Panc1 (cell line): Measurements from ENCODE around the gene BCKDHA. TPM values are rescaled to one million over a fixed set of nuclear protein-coding genes. Genes with fewer than 3 reads are reported as not detected.
A peak's percentile ranks its signal among the peaks of the same experiment; 100 is the strongest.

Source experiments
- ATAC-seq: fragments of 200-7000 bp; cut with Tn5 transposase; 2 replicates; pipeline ENCODE4 v1.9.1; 2020; ENCODE audit warnings: mild to moderate bottlenecking, moderate library complexity
- BruUV-seq: library from RNA; stranded (reverse); fragments of 400-500 nt; replicated peaks from 2 replicates; lab custom pipeline; 2021; lab: Mats Ljungman, UMichigan
- CTCF ChIA-PET: fragments of 300-600 bp; sonication (Branson Sonifier 250); formaldehyde crosslinking; loops from one replicate; lab custom pipeline; 2022; ENCODE audit warnings: antibody characterized with exemption; lab: Charles Lee
- POLR2A ChIA-PET: fragments of 300-600 bp; sonication (Branson Sonifier 250); formaldehyde crosslinking; loops from one replicate; lab custom pipeline; 2022; ENCODE audit warnings: antibody characterized with exemption; lab: Charles Lee
- DNase-seq: peaks from one replicate; pipeline ENCODE4 v3.0.0-alpha.2; 2010; ENCODE audit warnings: low read depth, low spot score
- H3K27ac ChIP-seq: 2 replicates; pipeline ENCODE4 v1.5.1; 2011; ENCODE audit warnings: mild to moderate bottlenecking, low read length, inconsistent platforms
- H3K27me3 ChIP-seq: fragments of 200-500 bp; sonication (Bioruptor generic); 2 replicates; pipeline ENCODE4 v1.6.0; 2014; ENCODE audit warnings: low read length, inconsistent platforms; ENCODE audit not compliant: control insufficient read depth, insufficient read depth
- H3K36me3 ChIP-seq: fragments of 200-500 bp; sonication (Bioruptor generic); 2 replicates; pipeline ENCODE4 v1.5.1; 2014; ENCODE audit warnings: inconsistent platforms, mild to moderate bottlenecking, low read length, moderate library complexity; ENCODE audit not compliant: control insufficient read depth, insufficient read depth
- H3K4me1 ChIP-seq: 2 replicates; pipeline ENCODE4 v1.5.1; 2011; ENCODE audit warnings: inconsistent platforms, mild to moderate bottlenecking, low read length, moderate library complexity; ENCODE audit not compliant: control insufficient read depth, insufficient read depth
- H3K4me3 ChIP-seq, 2 experiments: 2 replicates each; pipeline ENCODE4 v1.5.1; 2011 to 2012; ENCODE audit warnings: low read depth in 2 of 2, low read length in 2 of 2, mild to moderate bottlenecking in 2 of 2, inconsistent platforms in 1 of 2, moderate library complexity in 1 of 2
- H3K9me3 ChIP-seq: fragments of 200-500 bp; sonication (Bioruptor generic); 2 replicates; pipeline ENCODE4 v1.5.1; 2014; ENCODE audit warnings: low read depth, mild to moderate bottlenecking, inconsistent platforms, low read length, moderate library complexity; ENCODE audit not compliant: control insufficient read depth, insufficient read depth
- CTCF ChIP-seq: fragments of 450-650 bp; IDR thresholded peaks from 2 replicates; pipeline ENCODE4 v1.5.1; 2017; ENCODE audit warnings: mild to moderate bottlenecking
- POLR2AphosphoS5 ChIP-seq: IDR thresholded peaks from 2 replicates; pipeline ENCODE4 v1.6.1; 2012; ENCODE audit warnings: mild to moderate bottlenecking, low read depth, low read length, moderate library complexity
- REST ChIP-seq, 2 experiments: IDR thresholded peaks; 2 replicates each; pipeline ENCODE4 v1.6.1; 2011 to 2012; ENCODE audit warnings: low read depth in 2 of 2, control low read depth in 1 of 2, low read length in 1 of 2, mild to moderate bottlenecking in 1 of 2, moderate library complexity in 1 of 2; ENCODE audit not compliant: insufficient read depth in 1 of 2
- SIN3A ChIP-seq: IDR thresholded peaks from 2 replicates; pipeline ENCODE4 v1.6.1; 2012; ENCODE audit warnings: low read depth, mild to moderate bottlenecking, low read length, moderate library complexity, borderline replicate concordance; ENCODE audit not compliant: insufficient read depth
- TCF7L2 ChIP-seq: IDR thresholded peaks from 2 replicates; pipeline ENCODE4 v1.6.1; 2011; ENCODE audit warnings: mild to moderate bottlenecking, low read depth, low read length, inconsistent platforms
- in situ Hi-C: cut with HindIII; loops from 2 replicates; pipeline ENCODE4 v1.10.0; 2016; ENCODE audit warnings: low sequenced_read_pairs, low pct_unique_long_range_greater_than_20kb
- intact Hi-C: fragments of 100-400 bp; cut with micrococcal nuclease; formaldehyde crosslinking; loops from one replicate; pipeline ENCODE4 v1.10.0; 2022; ENCODE audit not compliant: unreplicated experiment
- total RNA-seq: library from RNA; stranded (reverse); gene quantifications from one replicate; pipeline ENCODE4 v1.2.1, GENCODE V29; 2021; ENCODE audit not compliant: unreplicated experiment

The BCKDHA gene
- total RNA-seq, 1 experiment from 2014 or later = 11.2 TPM

GRCh38 chr19:41449079-41449864 is 51.7 kb downstream of the BCKDHA start:
- POLR2A ChIA-PET = interaction anchor here (1.2 kb wide), 1 partner anchor 10 kb away, joined by 4 read pairs; the partner anchor contains the start of gene DMAC2
- in situ Hi-C loops = no loop called here

DNA sequence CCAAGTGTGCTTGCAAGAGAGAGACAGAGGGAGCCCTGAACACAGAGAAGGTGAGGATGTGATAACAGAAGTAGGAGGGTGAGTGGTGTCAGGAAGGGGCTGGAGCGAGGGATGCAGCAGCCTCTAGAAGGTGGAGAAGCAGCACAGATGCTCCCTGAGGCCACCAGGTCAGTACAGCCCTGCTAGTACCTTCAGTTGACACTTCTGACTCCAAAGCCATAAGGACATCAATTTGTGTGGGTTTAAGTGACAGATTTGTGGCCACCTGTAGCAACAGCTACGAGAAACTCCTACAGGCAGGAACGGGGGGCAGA is 52.2 kb downstream of the BCKDHA start:
- no peak for TF ChIP-seq POLR2AphosphoS5
- TF ChIP-seq SIN3A = no peak
- TF ChIP-seq REST (IDR thresholded peaks at IDR 0.05; ENCODE audit: insufficient read depth in 1 of 2, low read depth in 2 of 2, low read length in 1 of 2) = no peak
- no peak for TF ChIP-seq CTCF
- TF ChIP-seq TCF7L2 = no peak
- no peak overlapping the region for H3K27ac ChIP-seq
- ATAC-seq = peak; percentile 61
- in situ Hi-C loops = no loop called here
- intact Hi-C loops = loop anchor here (2.0 kb wide), 1 partner anchor 113 kb away; no protein-coding TSS in a partner anchor
- no peaks in the 10 kb centered on the region for H3K36me3 ChIP-seq
- DNase-seq = no peak
- POLR2A ChIA-PET = no interaction called here
- CTCF ChIA-PET = interaction anchor here (2.1 to 2.7 kb wide), 2 partner anchors 114 to 120 kb away, joined by 11 read pairs; no protein-coding TSS in a partner anchor
- H3K27me3 ChIP-seq = no peaks in the 10 kb centered on the region
- no peaks in the 10 kb centered on the region for H3K4me1 ChIP-seq
- H3K9me3 ChIP-seq = no peaks in the 10 kb centered on the region
- no TSS peak for BruUV-seq
- H3K4me3 ChIP-seq = no peak overlapping the region

More at GRCh38 chr19:41449079-41449864, 51.7 kb downstream of the BCKDHA start:
- Histone ChIP-seq H3K4me3 (peak overlapping the region in 1 of 2 experiments; percentile 29; a peak in 1 of 4 replicates), H3K9me3 (no peaks in the 10 kb centered on the region), H3K36me3 (no peaks in the 10 kb centered on the region), H3K4me1 (no peaks in the 10 kb centered on the region), H3K27ac (no peak overlapping the region), H3K27me3 (no peaks in the 10 kb centered on the region)
- TF ChIP-seq REST (IDR thresholded peaks at IDR 0.05; ENCODE audit: insufficient read depth in 1 of 2, low read depth in 2 of 2, low read length in 1 of 2) = no peak
- TF ChIP-seq CTCF = peak; percentile 93
- intact Hi-C loops = loop anchor here (2.0 kb wide), 1 partner anchor 114 kb away; no protein-coding TSS in a partner anchor
- peak; percentile 45 for DNase-seq
- peak; percentile 95 for ATAC-seq
- BruUV-seq = no TSS peak
- CTCF ChIA-PET = interaction anchor here (0.6 to 2.7 kb wide), 7 partner anchors 81 to 580 kb away, joined by 3 to 11 read pairs (median 4); no protein-coding TSS in a partner anchor
